22Rv1 (cell line): ENCODE measurements around the gene SLAMF8.

Experiments
- CTCF ChIP-seq: fragments of 450-650 bp; IDR thresholded peaks from 2 replicates; pipeline ENCODE4 v1.5.1; 2017; ENCODE audit warnings: mild to moderate bottlenecking
- ZFX ChIP-seq: fragments of 450-650 bp; IDR thresholded peaks from 2 replicates; pipeline ENCODE4 v1.6.1; 2017; ENCODE audit warnings: antibody characterized with exemption, borderline replicate concordance

GRCh38 chr1:159870704-159871103 is 44.0 kb downstream of the SLAMF8 start:
- TF ChIP-seq CTCF = no peak
- no peak for TF ChIP-seq ZFX
